Measurements from ENCODE around the gene GRK2.

DNA sequence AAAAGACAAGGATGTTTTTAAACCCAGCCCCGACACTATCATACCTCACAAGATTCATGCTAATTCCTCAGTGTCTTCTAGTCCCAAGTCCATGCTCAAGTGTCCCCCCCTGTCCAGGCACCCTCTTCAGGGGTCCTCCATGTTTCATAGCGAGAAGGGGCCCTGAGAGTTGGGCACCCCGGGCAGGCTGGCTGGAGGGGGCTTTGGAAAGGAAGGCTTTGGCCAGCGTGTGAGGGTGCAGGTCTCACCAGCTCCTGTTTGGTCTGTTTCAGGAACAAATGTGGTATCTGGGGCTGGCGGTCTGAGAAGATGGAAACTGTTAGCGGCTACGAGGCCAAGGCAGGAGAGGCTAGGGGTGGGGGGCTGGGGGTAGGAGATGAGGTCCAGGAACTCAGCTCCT, 32.5 kb downstream of the GRK2 start:
- TF ChIP-seq POLR2AphosphoS5 (IDR thresholded peaks at IDR 0.05) (no peak), POLR2A (IDR thresholded peaks at IDR 0.05) (no peak)
- TF ChIP-seq, protein P1, sequence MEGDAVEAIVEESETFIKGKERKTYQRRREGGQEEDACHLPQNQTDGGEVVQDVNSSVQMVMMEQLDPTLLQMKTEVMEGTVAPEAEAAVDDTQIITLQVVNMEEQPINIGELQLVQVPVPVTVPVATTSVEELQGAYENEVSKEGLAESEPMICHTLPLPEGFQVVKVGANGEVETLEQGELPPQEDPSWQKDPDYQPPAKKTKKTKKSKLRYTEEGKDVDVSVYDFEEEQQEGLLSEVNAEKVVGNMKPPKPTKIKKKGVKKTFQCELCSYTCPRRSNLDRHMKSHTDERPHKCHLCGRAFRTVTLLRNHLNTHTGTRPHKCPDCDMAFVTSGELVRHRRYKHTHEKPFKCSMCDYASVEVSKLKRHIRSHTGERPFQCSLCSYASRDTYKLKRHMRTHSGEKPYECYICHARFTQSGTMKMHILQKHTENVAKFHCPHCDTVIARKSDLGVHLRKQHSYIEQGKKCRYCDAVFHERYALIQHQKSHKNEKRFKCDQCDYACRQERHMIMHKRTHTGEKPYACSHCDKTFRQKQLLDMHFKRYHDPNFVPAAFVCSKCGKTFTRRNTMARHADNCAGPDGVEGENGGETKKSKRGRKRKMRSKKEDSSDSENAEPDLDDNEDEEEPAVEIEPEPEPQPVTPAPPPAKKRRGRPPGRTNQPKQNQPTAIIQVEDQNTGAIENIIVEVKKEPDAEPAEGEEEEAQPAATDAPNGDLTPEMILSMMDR (IDR thresholded peaks at IDR 0.05) = no peak
